GM12864 (cell line): ENCODE measurements around the gene SURF1.

Experiments
- DNase-seq: peaks from one replicate; pipeline ENCODE4 v3.0.0-alpha.2; 2011; ENCODE audit warnings: low read depth
- H3K4me3 ChIP-seq: 2 replicates; pipeline ENCODE4 v1.5.1; 2011; ENCODE audit warnings: mild to moderate bottlenecking, low read depth, low read length, control low read depth
- TF ChIP-seq, protein P1 (sequence below): IDR thresholded peaks from 2 replicates; pipeline ENCODE4 v1.5.1; 2011; ENCODE audit warnings: low read depth, mild to moderate bottlenecking, moderate library complexity, low read length, control low read depth, inconsistent platforms; ENCODE audit errors: missing control alignments

The SURF1 gene

DNA sequence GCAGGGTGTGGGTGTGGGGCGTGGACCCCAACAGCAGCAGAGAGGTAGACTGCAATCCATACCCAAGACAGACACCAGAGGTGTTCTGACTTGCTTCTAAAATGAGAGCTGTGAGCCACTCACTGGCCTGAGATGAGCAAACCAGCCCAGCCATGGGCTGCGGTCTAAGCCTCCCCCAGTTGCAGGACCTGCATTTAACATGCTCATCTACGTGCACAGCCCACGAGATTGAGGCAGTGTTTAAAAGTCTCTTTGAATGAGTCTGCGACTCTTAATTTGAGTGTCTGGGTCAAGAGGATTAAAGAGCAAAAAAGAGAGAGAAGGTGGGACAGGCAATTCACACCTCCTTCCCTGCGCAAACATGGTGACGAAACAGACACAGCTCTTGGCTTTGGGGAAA is 13.6 kb upstream of the SURF1 start:
- DNase-seq, result no peak
- TF ChIP-seq, protein P1, sequence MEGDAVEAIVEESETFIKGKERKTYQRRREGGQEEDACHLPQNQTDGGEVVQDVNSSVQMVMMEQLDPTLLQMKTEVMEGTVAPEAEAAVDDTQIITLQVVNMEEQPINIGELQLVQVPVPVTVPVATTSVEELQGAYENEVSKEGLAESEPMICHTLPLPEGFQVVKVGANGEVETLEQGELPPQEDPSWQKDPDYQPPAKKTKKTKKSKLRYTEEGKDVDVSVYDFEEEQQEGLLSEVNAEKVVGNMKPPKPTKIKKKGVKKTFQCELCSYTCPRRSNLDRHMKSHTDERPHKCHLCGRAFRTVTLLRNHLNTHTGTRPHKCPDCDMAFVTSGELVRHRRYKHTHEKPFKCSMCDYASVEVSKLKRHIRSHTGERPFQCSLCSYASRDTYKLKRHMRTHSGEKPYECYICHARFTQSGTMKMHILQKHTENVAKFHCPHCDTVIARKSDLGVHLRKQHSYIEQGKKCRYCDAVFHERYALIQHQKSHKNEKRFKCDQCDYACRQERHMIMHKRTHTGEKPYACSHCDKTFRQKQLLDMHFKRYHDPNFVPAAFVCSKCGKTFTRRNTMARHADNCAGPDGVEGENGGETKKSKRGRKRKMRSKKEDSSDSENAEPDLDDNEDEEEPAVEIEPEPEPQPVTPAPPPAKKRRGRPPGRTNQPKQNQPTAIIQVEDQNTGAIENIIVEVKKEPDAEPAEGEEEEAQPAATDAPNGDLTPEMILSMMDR, result no peak
- no peak overlapping the region for H3K4me3 ChIP-seq

DNA sequence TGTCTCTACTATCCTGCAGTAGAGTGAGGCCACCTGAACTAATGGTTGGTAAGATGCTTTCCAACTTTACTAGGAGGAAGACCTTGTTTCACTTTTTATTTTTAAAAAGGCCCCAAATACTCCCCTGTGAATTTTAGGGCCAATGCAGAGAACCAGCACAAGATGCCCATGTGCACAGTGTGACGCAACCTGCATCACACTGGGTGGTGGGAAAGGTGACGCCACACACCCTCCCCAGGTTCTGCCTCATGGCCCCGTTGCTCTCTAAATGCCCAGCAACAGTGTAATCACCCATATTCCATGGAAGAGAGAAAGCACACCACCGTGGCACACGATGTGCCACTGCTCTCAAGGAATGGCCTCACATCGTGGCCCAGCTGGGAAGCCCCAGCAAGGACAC is 13.1 kb upstream of the SURF1 start:
- TF ChIP-seq, protein P1, result no peak
- H3K4me3 ChIP-seq, result no peak overlapping the region
- no peak for DNase-seq

DNA sequence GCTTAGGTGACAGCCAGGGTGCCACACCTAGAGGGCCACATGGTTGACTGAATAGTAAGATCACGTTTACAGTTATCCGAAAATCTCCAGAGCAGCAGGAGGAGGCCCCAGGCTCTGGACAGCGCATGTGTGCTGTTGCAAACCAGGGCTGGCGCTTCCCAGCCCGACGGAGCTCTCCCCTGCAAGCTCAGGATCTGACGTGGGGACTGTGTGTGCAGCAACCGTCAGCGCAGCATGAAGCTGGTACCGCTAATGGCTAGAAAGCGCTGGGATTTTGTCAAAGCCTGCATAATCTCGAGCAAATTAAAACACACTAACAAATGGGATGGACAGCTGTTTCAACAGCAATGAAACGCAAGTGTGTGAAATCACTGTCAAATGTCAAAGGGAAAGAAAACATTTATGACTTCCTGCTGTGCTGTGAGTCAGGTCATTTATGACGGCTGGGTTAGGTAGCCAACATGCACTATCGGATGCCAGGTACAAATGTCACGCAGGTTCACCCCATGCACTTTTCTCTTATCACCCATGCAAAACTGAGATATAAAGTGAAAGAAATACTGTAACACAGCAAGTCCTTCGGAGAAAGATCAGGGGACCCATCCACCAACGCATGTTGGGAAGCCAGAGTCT is 12.1 kb upstream of the SURF1 start:
- DNase-seq, result no peak
- TF ChIP-seq, protein P1, result no peak
- no peak overlapping the region for H3K4me3 ChIP-seq

DNA sequence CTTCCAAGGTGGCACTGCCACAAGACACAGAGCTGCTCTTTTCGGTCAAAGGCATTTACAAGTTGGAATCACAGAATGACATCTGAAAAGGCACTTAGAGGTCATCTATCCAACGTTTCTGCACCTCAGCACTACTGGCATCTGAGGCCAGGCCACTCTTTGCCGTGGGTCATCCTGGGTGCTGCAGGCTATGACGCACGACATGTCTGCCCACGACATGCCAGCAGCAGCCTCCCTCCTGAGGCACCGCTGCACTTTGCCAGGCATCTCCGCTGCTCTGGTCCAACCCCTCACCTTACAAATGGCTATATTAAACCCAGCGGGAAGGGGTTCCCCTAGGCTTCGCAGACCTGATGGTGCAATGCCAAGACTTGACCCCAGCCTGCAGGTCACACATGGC is 11.5 kb upstream of the SURF1 start:
- no peak for DNase-seq
- TF ChIP-seq, protein P1, result no peak
- H3K4me3 ChIP-seq, result no peak overlapping the region

DNA sequence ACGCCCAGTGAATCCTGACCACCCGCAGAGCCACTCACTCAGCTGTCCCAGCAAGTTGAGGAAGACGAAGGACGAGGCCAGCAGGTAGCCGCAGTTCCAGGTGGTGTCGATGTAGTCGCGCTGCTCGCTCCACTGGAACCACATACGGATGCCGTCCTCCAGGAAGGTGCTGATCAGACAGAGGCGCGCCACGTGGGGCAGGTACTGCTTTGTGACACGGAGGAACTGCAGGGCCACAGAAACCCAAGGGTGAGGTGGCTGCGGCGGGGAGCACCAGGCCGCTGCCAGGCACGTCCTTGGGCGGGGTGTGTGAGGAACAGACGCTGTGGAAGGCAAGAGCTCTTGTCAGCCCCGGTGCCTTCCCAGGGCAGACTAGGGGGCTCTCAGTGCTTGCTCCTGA is 10.9 kb upstream of the SURF1 start:
- H3K4me3 ChIP-seq, result no peak overlapping the region
- TF ChIP-seq, protein P1, result no peak
- no peak for DNase-seq

DNA sequence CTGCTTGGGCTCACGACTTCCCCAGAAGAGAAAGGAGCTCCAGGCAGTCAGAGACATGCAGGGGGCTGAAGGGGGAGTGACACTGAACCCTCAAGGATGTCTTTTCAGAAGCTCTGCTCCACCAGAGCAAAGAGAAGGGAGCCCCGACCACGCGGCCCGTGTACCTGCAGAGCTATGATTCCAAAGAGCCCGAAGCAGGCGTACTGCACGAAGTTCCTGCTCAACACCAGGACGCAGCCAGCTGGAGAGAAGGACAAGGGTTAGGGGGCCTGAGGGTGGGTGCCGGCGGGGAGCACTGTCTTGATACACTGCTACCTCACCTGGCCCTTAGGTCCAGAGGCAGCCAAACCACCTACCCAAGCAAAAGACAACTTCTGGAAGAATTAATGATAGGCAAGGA is 10.1 kb upstream of the SURF1 start:
- no peak for DNase-seq
- H3K4me3 ChIP-seq, result no peak overlapping the region
- TF ChIP-seq, protein P1, result no peak

DNA sequence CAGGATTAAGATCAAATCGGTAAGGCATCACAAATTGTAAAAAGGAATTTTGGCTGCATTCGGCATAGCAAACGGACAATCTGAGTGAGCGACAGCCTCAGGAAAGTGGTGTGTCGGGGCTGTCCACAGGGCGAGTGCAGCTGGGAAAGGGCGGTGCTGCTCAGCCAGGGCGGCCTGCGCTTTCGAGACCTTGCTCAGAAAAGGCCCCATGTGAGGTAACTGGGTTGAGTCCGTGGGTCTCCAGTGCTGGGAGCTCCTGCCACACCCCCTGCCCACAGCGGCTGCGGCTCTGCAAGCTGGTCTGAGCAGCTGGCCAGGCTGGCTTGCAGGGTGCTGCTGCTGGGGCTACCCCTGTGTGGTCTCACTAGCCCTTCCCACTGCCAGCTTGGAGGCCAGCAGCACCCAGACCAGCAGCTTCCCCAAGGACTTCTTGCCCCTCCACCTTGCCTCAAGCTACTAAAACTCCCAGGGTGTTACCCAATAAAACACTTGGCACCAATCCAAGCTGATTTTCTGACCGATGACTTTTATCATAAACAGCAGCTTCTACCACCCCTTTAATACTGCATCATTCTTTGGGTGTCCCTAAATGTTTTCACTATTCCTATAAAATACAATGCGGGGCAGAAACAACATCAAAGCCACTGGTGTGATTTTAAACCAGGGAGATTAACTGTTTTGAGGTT is 6.2 kb upstream of the SURF1 start:
- TF ChIP-seq, protein P1, result no peak

More for the DNA sequence above, 6.2 kb upstream of the SURF1 start:
- DNase-seq, result no peak
- no peak overlapping the region for H3K4me3 ChIP-seq
